CD4-positive, CD25-positive, alpha-beta regulatory T cell (primary cell): ENCODE measurements around the gene BHLHE41. TPM values are rescaled to one million over a fixed set of nuclear protein-coding genes. Genes with fewer than 3 reads are reported as not detected.
A peak's percentile ranks its signal among the peaks of the same experiment; 100 is the strongest.

Experiments
- ATAC-seq, 2 donors: fragments of 150-1000 bp; cut with Tn5 transposase; one replicate each; pipeline ENCODE4 v1.10.0; 2021; ENCODE audit warnings: low read depth in 2 of 2, moderate number of reproducible peaks in 2 of 2, moderate library complexity in 1 of 2
- DNase-seq, 3 donors: peaks; one replicate each; pipeline versions ENCODE4 v3.0.0 to v3.0.0-alpha.2; 2012 to 2022; ENCODE audit warnings: mixed read lengths in 1 of 3
- H3K27ac ChIP-seq: one replicate; pipeline ENCODE4 v1.7.0; 2013; ENCODE audit warnings: mild to moderate bottlenecking, low read length; ENCODE audit not compliant: insufficient read depth, poor library complexity, severe bottlenecking
- H3K27me3 ChIP-seq: one replicate; pipeline ENCODE4 v1.7.0; 2013; ENCODE audit warnings: low read length; ENCODE audit not compliant: control insufficient read depth, insufficient read depth
- H3K36me3 ChIP-seq: one replicate; pipeline ENCODE4 v1.7.0; 2013; ENCODE audit warnings: mild to moderate bottlenecking, low read length, moderate library complexity; ENCODE audit not compliant: control insufficient read depth, insufficient read depth
- H3K4me1 ChIP-seq: 2 replicates; pipeline ENCODE4 v1.7.0; 2013; ENCODE audit warnings: mild to moderate bottlenecking, low read length; ENCODE audit not compliant: insufficient read depth, control insufficient read depth, poor library complexity, severe bottlenecking
- H3K4me3 ChIP-seq: one replicate; pipeline ENCODE4 v1.7.0; 2013; ENCODE audit warnings: low read depth, mild to moderate bottlenecking, low read length, moderate library complexity
- H3K9me3 ChIP-seq, 2 experiments: 1 replicate in 1 of 2; 2 replicates in 1 of 2; pipeline ENCODE4 v1.7.0; 2013; ENCODE audit warnings: low read length in 2 of 2, mild to moderate bottlenecking in 1 of 2, moderate library complexity in 1 of 2; ENCODE audit not compliant: control insufficient read depth in 2 of 2
- H3K27ac Mint-ChIP-seq, 3 donors: one replicate each; pipeline ENCODE4 v1.8.0; 2020 to 2022; ENCODE audit warnings: mild to moderate bottlenecking in 3 of 3, mixed read lengths in 3 of 3, moderate library complexity in 2 of 3
- H3K27me3 Mint-ChIP-seq: one replicate; pipeline ENCODE4 v1.8.0; 2022; ENCODE audit warnings: mild to moderate bottlenecking, mixed read lengths
- H3K36me3 Mint-ChIP-seq: one replicate; pipeline ENCODE4 v1.8.0; 2020; ENCODE audit warnings: mixed read lengths
- H3K4me1 Mint-ChIP-seq, 4 donors: one replicate each; pipeline ENCODE4 v1.8.0; 2020 to 2022; ENCODE audit warnings: mixed read lengths in 4 of 4, mild to moderate bottlenecking in 1 of 4
- H3K4me3 Mint-ChIP-seq, 4 donors: one replicate each; pipeline ENCODE4 v1.8.0; 2020 to 2022; ENCODE audit warnings: mild to moderate bottlenecking in 4 of 4, mixed read lengths in 4 of 4, moderate library complexity in 3 of 4
- H3K9me3 Mint-ChIP-seq, 7 donors: one replicate each; pipeline ENCODE4 v1.8.0; 2020 to 2022; ENCODE audit warnings: mixed read lengths in 7 of 7, mild to moderate bottlenecking in 3 of 7, moderate library complexity in 2 of 7
- polyA plus RNA-seq, 4 donors: library from polyadenylated mRNA; unstranded; fragments of 300-500 nt; fragmentation: Illumina TruSeq; gene quantifications; one replicate each; pipeline ENCODE4 v1.2.3, GENCODE V29; 2021
- total RNA-seq: library from RNA; stranded (reverse); gene quantifications from one replicate; pipeline ENCODE4 v1.2.3, GENCODE V29; 2022

Gene BHLHE41
- total and polyA plus RNA-seq, 5 donors from 2014 or later, result not detected

DNA sequence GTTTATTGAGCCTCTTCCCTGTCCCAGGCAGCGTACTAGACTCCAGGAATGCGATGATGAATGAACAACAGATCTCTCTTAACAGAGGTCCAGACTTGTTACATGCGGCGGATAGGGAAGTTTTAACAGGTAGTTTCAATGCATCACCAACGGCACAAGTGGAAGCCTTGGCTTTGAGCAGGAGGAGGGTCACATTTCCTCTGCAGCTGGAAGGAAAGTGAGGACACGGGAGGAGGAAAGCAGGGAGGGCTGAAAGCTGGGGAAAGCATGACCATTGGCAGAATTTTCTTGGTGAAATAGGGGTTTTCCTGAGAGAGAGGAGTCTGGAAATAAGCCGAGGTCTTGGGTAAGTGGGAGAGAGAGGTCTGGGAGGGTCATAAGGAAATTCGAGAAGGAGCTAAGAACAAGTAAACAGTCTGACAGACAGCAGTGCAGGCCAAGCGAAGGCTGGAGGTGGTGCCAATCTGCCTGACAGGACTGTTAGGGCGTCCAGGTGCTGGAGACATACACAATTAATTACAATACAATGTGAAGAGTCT is 15.4 kb downstream of the BHLHE41 start:
- Mint-ChIP-seq H3K4me3 (no peak overlapping the region), H3K36me3 (no peaks in the 10 kb centered on the region), H3K9me3 (peaks cover 0 to 4% (median 1%) of the 10 kb centered on the region in 7 donors), H3K4me1 (peaks cover 2 to 6% (median 5%) of the 10 kb centered on the region in 4 donors), H3K27ac (peak overlapping the region in 1 of 3 donors; percentile 30), H3K27me3 (peaks cover 79% of the 10 kb centered on the region)
- no peak for DNase-seq
- peaks cover 7% of the 10 kb centered on the region for H3K4me1 ChIP-seq
- peaks cover 21% of the 10 kb centered on the region for H3K27me3 ChIP-seq
- H3K36me3 ChIP-seq, result no peaks in the 10 kb centered on the region
- no peak overlapping the region for H3K4me3 ChIP-seq
- H3K27ac ChIP-seq, result no peak overlapping the region
- H3K9me3 ChIP-seq, result no peaks in the 10 kb centered on the region
- ATAC-seq, result no peak

DNA sequence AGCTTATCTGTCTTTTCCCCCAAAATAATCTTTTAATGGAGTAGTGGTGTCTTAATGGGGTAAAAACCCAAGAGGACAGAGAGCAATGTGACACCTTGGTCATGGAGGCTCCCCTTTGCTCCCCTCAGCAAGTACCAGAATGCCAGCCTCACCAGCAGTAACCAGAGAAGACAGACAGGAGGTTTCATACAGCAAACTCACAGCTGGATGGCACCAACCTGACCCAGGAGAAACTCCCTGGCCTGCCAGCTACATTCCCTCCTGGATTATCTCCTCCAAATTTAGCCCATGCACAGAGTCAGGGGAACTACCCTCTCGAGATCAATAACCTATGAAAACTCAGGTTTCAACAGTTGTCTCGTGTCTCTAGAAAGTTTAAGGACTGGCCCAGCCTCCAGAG is 15.9 kb downstream of the BHLHE41 start:
- ATAC-seq, result no peak
- H3K27me3 Mint-ChIP-seq, result peaks cover 77% of the 10 kb centered on the region
- no peak for DNase-seq

GRCh38 chr12:26106347-26106746 is 18.5 kb downstream of the BHLHE41 start:
- Histone ChIP-seq H3K27me3 (peaks cover 13% of the 10 kb centered on the region), H3K9me3 (no peaks in the 10 kb centered on the region), H3K36me3 (no peaks in the 10 kb centered on the region), H3K4me1 (no peaks in the 10 kb centered on the region), H3K4me3 (no peak overlapping the region), H3K27ac (no peak overlapping the region)
- peaks cover 0 to 2% (median 0%) of the 10 kb centered on the region in 7 donors for H3K9me3 Mint-ChIP-seq
- no peak for ATAC-seq
- no peaks in the 10 kb centered on the region for H3K4me1 Mint-ChIP-seq
- peaks cover 55% of the 10 kb centered on the region for H3K27me3 Mint-ChIP-seq
- H3K27ac Mint-ChIP-seq, result no peak overlapping the region
- DNase-seq, result no peak
- no peak overlapping the region for H3K4me3 Mint-ChIP-seq
- no peaks in the 10 kb centered on the region for H3K36me3 Mint-ChIP-seq

More for the DNA sequence above, 15.9 kb downstream of the BHLHE41 start:
- no peak overlapping the region for H3K27ac Mint-ChIP-seq
- peaks cover 0 to 4% (median 1%) of the 10 kb centered on the region in 7 donors for H3K9me3 Mint-ChIP-seq
- Histone ChIP-seq H3K4me3 (no peak overlapping the region), H3K36me3 (no peaks in the 10 kb centered on the region), H3K27me3 (peaks cover 22% of the 10 kb centered on the region), H3K27ac (no peak overlapping the region), H3K4me1 (peaks cover 2% of the 10 kb centered on the region), H3K9me3 (no peaks in the 10 kb centered on the region)
- peaks cover 2 to 6% (median 5%) of the 10 kb centered on the region in 4 donors for H3K4me1 Mint-ChIP-seq
- no peak overlapping the region for H3K4me3 Mint-ChIP-seq
- H3K36me3 Mint-ChIP-seq, result no peaks in the 10 kb centered on the region

- no peak overlapping the region for H3K27ac ChIP-seq
- Mint-ChIP-seq H3K27me3 (peaks cover 34% of the 10 kb centered on the region), H3K9me3 (no peaks in the 10 kb centered on the region), H3K27ac (no peak overlapping the region), H3K36me3 (no peaks in the 10 kb centered on the region), H3K4me3 (no peak overlapping the region), H3K4me1 (no peaks in the 10 kb centered on the region)
- H3K4me1 ChIP-seq, result no peaks in the 10 kb centered on the region
- no peaks in the 10 kb centered on the region for H3K9me3 ChIP-seq
- H3K27me3 ChIP-seq, result peaks cover 18% of the 10 kb centered on the region
- H3K4me3 ChIP-seq, result no peak overlapping the region
- DNase-seq (no peak), ATAC-seq (no peak)
- H3K36me3 ChIP-seq, result no peaks in the 10 kb centered on the region
These were observed 21.9 kb downstream of the BHLHE41 start for GRCh38 chr12:26102953-26103352.

- Mint-ChIP-seq H3K9me3 (no peaks in the 10 kb centered on the region), H3K27ac (no peak overlapping the region), H3K27me3 (peaks cover 27% of the 10 kb centered on the region), H3K4me3 (no peak overlapping the region), H3K36me3 (no peaks in the 10 kb centered on the region), H3K4me1 (no peaks in the 10 kb centered on the region)
- H3K4me1 ChIP-seq, result no peaks in the 10 kb centered on the region
- DNase-seq, result no peak
- no peak for ATAC-seq
- no peak overlapping the region for H3K27ac ChIP-seq
- H3K9me3 ChIP-seq, result no peaks in the 10 kb centered on the region
- H3K27me3 ChIP-seq, result peaks cover 16% of the 10 kb centered on the region
- no peak overlapping the region for H3K4me3 ChIP-seq
- H3K36me3 ChIP-seq, result no peaks in the 10 kb centered on the region
These were observed 23.1 kb downstream of the BHLHE41 start for GRCh38 chr12:26101763-26102162.

- H3K4me3 ChIP-seq, result no peak overlapping the region
- DNase-seq, result no peak
- H3K9me3 ChIP-seq, result no peaks in the 10 kb centered on the region
- Mint-ChIP-seq H3K4me3 (no peak overlapping the region), H3K27me3 (peaks cover 29% of the 10 kb centered on the region), H3K4me1 (no peaks in the 10 kb centered on the region), H3K27ac (no peak overlapping the region), H3K9me3 (no peaks in the 10 kb centered on the region), H3K36me3 (no peaks in the 10 kb centered on the region)
- no peaks in the 10 kb centered on the region for H3K36me3 ChIP-seq
- no peak overlapping the region for H3K27ac ChIP-seq
- ATAC-seq, result no peak
- H3K27me3 ChIP-seq, result peaks cover 16% of the 10 kb centered on the region
- no peaks in the 10 kb centered on the region for H3K4me1 ChIP-seq
These were observed 23.5 kb downstream of the BHLHE41 start for GRCh38 chr12:26101350-26101734.

DNA sequence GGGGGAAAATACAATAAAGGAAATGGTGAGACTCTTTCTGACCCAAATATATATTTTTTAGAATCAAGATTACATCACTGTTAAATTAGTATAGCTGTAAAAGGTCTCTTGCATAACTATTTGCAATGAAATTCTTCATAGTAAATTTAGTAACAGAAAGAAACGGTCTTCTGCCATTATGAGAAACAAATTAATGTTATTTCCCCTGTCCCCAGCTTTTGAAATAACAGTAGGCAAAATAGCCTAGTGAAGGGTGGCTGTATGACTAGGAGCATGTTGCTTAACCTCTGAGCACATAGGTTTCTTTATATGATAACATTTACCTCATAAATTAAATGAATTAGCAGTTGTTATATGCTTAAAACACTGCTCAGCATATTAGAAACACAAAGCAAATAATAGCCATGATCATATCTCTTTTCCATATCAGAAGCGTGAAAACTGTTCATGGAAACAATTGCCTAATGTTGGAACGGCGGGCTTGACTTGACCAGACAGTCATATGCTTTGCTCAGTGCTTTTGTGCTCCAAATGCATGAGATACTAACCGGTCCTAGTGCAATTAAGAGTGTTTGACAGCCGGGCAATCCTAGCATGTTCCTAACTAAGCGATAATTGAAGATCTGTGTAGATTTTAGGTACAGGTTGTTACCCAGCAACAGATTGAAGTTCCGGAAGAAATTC is 24.0 kb downstream of the BHLHE41 start:
- no peak for ATAC-seq
- H3K36me3 Mint-ChIP-seq, result no peaks in the 10 kb centered on the region

More for the DNA sequence above, 24.0 kb downstream of the BHLHE41 start:
- H3K9me3 ChIP-seq, result no peaks in the 10 kb centered on the region
- H3K27ac ChIP-seq, result no peak overlapping the region
- H3K4me1 Mint-ChIP-seq, result no peaks in the 10 kb centered on the region
- no peak for DNase-seq
- H3K27ac Mint-ChIP-seq, result no peak overlapping the region
- H3K4me3 ChIP-seq, result no peak overlapping the region
- no peak overlapping the region for H3K4me3 Mint-ChIP-seq
- peaks cover 16% of the 10 kb centered on the region for H3K27me3 ChIP-seq
- H3K27me3 Mint-ChIP-seq, result peaks cover 32% of the 10 kb centered on the region
- no peaks in the 10 kb centered on the region for H3K9me3 Mint-ChIP-seq
- H3K36me3 ChIP-seq, result no peaks in the 10 kb centered on the region
- H3K4me1 ChIP-seq, result no peaks in the 10 kb centered on the region
